Left renal pelvis (tissue), 4 donors: ENCODE results near the gene DPP6. TPM values are rescaled to one million over a fixed set of nuclear protein-coding genes. Genes with fewer than 3 reads are reported as not detected.

Experiments used
- DNase-seq, 4 donors: peaks; one replicate each; pipeline ENCODE4 v3.0.0-alpha.2; 2013; ENCODE audit warnings: low read depth in 4 of 4, low spot score in 3 of 4
- polyA plus RNA-seq, 4 donors: library from polyadenylated mRNA; unstranded; fragments of 120-200 nt; gene quantifications; one replicate each; pipeline ENCODE4 v1.2.1, GENCODE V29; 2013; ENCODE audit not compliant: insufficient read length in 4 of 4

DPP6 gene
- polyA plus RNA-seq, 4 donors, result 43.7 to 155 (median 50.3) TPM

GRCh38 chr7:154204046-154204445, 151.8 kb downstream of the DPP6 start:
- no peak for DNase-seq

GRCh38 chr7:154212861-154213260, 160.7 kb downstream of the DPP6 start:
- no peak for DNase-seq

- DNase-seq, result no peak
These were observed 165.6 kb downstream of the DPP6 start for GRCh38 chr7:154217688-154218340.

- DNase-seq, result peak; percentile 19 to 40 (median 36)
These were observed 179.5 kb downstream of the DPP6 start for GRCh38 chr7:154231732-154232131.

GRCh38 chr7:154232700-154233099, 180.5 kb downstream of the DPP6 start:
- DNase-seq, result no peak

- no peak for DNase-seq
These were observed 189.8 kb downstream of the DPP6 start for GRCh38 chr7:154241988-154242387.

- DNase-seq, result no peak
These were observed 190.5 kb downstream of the DPP6 start for GRCh38 chr7:154242709-154243108.

GRCh38 chr7:154252046-154252445, 199.8 kb downstream of the DPP6 start:
- no peak for DNase-seq

- no peak for DNase-seq
These were observed 201.6 kb downstream of the DPP6 start for GRCh38 chr7:154253810-154254209.

- DNase-seq, result no peak
These were observed 203.1 kb downstream of the DPP6 start for GRCh38 chr7:154255324-154255723.

- DNase-seq, result no peak
These were observed 204.0 kb downstream of the DPP6 start for GRCh38 chr7:154256150-154256549.

- DNase-seq, result no peak
These were observed 207.2 kb downstream of the DPP6 start for GRCh38 chr7:154259396-154259795.

- no peak for DNase-seq
These were observed 235.2 kb downstream of the DPP6 start for GRCh38 chr7:154287356-154287755.

- no peak for DNase-seq
These were observed 236.9 kb downstream of the DPP6 start for GRCh38 chr7:154289119-154289518.

GRCh38 chr7:154296443-154296842, 244.2 kb downstream of the DPP6 start:
- no peak for DNase-seq

GRCh38 chr7:154299736-154300135, 247.5 kb downstream of the DPP6 start:
- DNase-seq, result no peak

- DNase-seq, result no peak
These were observed 250.2 kb downstream of the DPP6 start for GRCh38 chr7:154302380-154302779.

- DNase-seq, result no peak
These were observed 252.0 kb downstream of the DPP6 start for GRCh38 chr7:154304231-154304630.

- DNase-seq, result peak in 1 of 4 donors; percentile 24
These were observed 252.8 kb downstream of the DPP6 start for GRCh38 chr7:154304740-154305700.

GRCh38 chr7:154306036-154306435, 253.8 kb downstream of the DPP6 start:
- no peak for DNase-seq

- no peak for DNase-seq
These were observed 256.7 kb downstream of the DPP6 start for GRCh38 chr7:154308928-154309327.

GRCh38 chr7:154310114-154310513, 257.9 kb downstream of the DPP6 start:
- no peak for DNase-seq
